ENCODE data around the gene TLE4. TPM values are rescaled to one million over a fixed set of nuclear protein-coding genes. Genes with fewer than 3 reads are reported as not detected.

TLE4 gene
- total RNA-seq, 1 donor from 2014 or later, result 98.5 TPM

DNA sequence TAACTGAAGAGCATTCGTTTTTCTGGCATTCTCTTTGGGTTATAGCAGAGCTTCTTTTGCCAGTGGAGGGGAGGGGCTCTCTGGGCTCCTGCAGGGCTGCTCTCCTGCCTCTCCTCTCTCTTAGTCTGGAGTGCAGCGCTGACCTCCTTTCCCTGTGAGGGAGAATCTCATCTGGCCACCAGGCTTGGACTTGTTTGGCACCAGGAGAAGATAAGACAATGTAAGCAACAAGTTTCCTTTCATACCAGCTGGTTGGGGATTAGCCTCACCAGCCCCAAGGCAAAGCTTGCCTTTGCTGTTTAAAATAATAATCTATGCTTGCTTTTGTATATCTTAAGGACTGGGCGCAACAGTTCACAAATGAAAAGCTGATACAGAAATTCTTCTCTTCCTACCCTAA, 196.4 kb downstream of the TLE4 start:
- Mint-ChIP-seq H3K4me1 (ENCODE audit: low read depth, unreplicated experiment) (peaks cover 38% of the 10 kb centered on the region), H3K4me3 (ENCODE audit: unreplicated experiment) (no peak overlapping the region), H3K36me3 (ENCODE audit: low read depth, unreplicated experiment) (no peaks in the 10 kb centered on the region), H3K9me3 (ENCODE audit: unreplicated experiment) (no peaks in the 10 kb centered on the region), H3K27ac (ENCODE audit: unreplicated experiment) (no peak overlapping the region), H3K27me3 (ENCODE audit: low read depth, unreplicated experiment) (no peaks in the 10 kb centered on the region)
- H4K20me1 ChIP-seq (ENCODE audit: insufficient read depth, low read length), result no peaks in the 10 kb centered on the region
- no peak for TF ChIP-seq EZH2 (IDR thresholded peaks at IDR 0.05; ENCODE audit: insufficient read depth, low read length)
- TF ChIP-seq, protein P1, sequence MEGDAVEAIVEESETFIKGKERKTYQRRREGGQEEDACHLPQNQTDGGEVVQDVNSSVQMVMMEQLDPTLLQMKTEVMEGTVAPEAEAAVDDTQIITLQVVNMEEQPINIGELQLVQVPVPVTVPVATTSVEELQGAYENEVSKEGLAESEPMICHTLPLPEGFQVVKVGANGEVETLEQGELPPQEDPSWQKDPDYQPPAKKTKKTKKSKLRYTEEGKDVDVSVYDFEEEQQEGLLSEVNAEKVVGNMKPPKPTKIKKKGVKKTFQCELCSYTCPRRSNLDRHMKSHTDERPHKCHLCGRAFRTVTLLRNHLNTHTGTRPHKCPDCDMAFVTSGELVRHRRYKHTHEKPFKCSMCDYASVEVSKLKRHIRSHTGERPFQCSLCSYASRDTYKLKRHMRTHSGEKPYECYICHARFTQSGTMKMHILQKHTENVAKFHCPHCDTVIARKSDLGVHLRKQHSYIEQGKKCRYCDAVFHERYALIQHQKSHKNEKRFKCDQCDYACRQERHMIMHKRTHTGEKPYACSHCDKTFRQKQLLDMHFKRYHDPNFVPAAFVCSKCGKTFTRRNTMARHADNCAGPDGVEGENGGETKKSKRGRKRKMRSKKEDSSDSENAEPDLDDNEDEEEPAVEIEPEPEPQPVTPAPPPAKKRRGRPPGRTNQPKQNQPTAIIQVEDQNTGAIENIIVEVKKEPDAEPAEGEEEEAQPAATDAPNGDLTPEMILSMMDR (IDR thresholded peaks at IDR 0.05; ENCODE audit: insufficient read depth, low read depth, low read length), result no peak
- H3K9me3 ChIP-seq (ENCODE audit: insufficient read depth, low read depth, low read length), result no peaks in the 10 kb centered on the region
- H3K9ac ChIP-seq (ENCODE audit: low read length), result no peak overlapping the region
- H3K4me2 ChIP-seq (ENCODE audit: low read length), result no peak overlapping the region
- no peaks in the 10 kb centered on the region for H3K79me2 ChIP-seq (ENCODE audit: insufficient read depth, low read length)
- no peaks in the 10 kb centered on the region for H3K27me3 ChIP-seq (ENCODE audit: insufficient read depth, low read length)
- H3K4me1 ChIP-seq (ENCODE audit: insufficient read depth, low read length), result peaks cover 29% of the 10 kb centered on the region
- H3K36me3 ChIP-seq (ENCODE audit: insufficient read depth, low read length), result no peaks in the 10 kb centered on the region
- FAIRE-seq, result no peak
- DNase-seq (ENCODE audit: low read depth), result no peak
- no peak overlapping the region for H3K4me3 ChIP-seq (ENCODE audit: insufficient read depth, low read depth, low read length)
- H3K27ac ChIP-seq (ENCODE audit: low read depth, low read length), result no peak overlapping the region
- H2AFZ ChIP-seq (ENCODE audit: low read depth, low read length), result no peak overlapping the region

DNA sequence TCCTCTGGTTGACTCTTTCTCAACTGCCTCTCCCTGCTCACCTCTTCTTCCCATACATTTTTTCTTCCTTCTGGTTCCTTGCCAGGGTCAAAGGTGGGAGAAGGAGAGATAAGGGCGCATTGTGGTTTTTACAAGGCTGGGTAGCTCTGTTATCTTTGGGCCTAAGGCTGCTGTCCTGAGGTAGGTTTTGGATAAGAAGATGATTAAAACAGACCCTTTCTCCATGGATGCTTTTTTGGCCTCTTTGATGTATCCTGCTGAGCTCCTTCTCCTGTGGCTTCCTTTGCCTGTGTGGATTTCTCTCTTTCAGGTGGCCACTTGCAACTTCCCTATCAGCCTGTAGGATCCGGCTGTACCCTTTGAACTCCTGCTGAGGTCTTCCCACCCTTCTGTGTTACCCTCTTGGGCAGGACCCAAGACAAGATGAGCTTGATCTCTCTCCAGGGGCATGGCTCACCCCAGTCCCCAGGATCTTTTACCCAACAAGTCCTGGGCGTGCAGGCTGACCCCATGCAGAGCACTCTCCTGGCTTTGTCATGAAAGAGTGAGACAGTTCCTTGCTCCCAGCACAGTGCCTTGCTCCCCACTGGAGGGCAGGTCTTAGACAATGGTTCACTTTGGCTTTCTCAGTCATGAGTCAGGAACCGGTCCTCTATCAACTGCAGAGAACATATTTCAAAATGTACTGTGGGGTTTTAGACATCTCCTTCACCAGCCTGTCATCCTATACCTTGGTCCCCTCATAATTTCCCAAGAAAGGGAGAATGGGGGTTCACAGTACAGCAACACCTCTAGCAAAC, 197.9 kb downstream of the TLE4 start:
- H3K4me2 ChIP-seq (ENCODE audit: low read length), result no peak overlapping the region
- H3K36me3 Mint-ChIP-seq (ENCODE audit: low read depth, unreplicated experiment), result no peaks in the 10 kb centered on the region
- no peaks in the 10 kb centered on the region for H3K9me3 Mint-ChIP-seq (ENCODE audit: unreplicated experiment)
- no peaks in the 10 kb centered on the region for H3K79me2 ChIP-seq (ENCODE audit: insufficient read depth, low read length)
- no peaks in the 10 kb centered on the region for H4K20me1 ChIP-seq (ENCODE audit: insufficient read depth, low read length)
- H3K27me3 ChIP-seq (ENCODE audit: insufficient read depth, low read length), result no peaks in the 10 kb centered on the region
- H3K27ac Mint-ChIP-seq (ENCODE audit: unreplicated experiment), result no peak overlapping the region
- no peaks in the 10 kb centered on the region for H3K9me3 ChIP-seq (ENCODE audit: insufficient read depth, low read depth, low read length)
- no peak for TF ChIP-seq EZH2 (IDR thresholded peaks at IDR 0.05; ENCODE audit: insufficient read depth, low read length)
- TF ChIP-seq, protein P1 (IDR thresholded peaks at IDR 0.05; ENCODE audit: insufficient read depth, low read depth, low read length), result no peak
- H3K36me3 ChIP-seq (ENCODE audit: insufficient read depth, low read length), result no peaks in the 10 kb centered on the region
- no peak overlapping the region for H3K4me3 ChIP-seq (ENCODE audit: insufficient read depth, low read depth, low read length)
- H3K27me3 Mint-ChIP-seq (ENCODE audit: low read depth, unreplicated experiment), result no peaks in the 10 kb centered on the region
- H3K4me3 Mint-ChIP-seq (ENCODE audit: unreplicated experiment), result no peak overlapping the region
- no peak overlapping the region for H2AFZ ChIP-seq (ENCODE audit: low read depth, low read length)
- DNase-seq (ENCODE audit: low read depth) (no peak), FAIRE-seq (no peak)
- H3K4me1 Mint-ChIP-seq (ENCODE audit: low read depth, unreplicated experiment), result peaks cover 28% of the 10 kb centered on the region
- H3K27ac ChIP-seq (ENCODE audit: low read depth, low read length), result no peak overlapping the region
- H3K4me1 ChIP-seq (ENCODE audit: insufficient read depth, low read length), result peaks cover 19% of the 10 kb centered on the region
- no peak overlapping the region for H3K9ac ChIP-seq (ENCODE audit: low read length)

DNA sequence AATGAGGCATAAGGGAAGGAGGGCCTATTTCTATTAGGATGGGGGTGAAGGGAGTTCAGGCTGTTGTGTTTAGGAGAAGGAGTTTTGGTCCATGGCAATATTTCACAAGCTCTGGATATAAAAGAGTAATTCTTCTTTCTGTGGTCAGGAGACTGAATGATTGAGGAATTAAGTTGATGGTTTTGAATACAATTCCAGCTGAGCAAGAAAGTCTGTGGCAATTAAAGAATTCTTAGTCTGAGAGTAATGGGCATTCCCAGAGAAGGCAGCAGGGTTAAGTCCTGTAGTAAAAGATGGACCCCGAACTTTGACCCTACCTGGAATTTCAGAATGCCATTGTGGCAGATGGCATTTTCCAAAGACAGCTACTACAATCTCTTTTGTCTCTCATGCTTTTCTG, 202.6 kb downstream of the TLE4 start:
- DNase-seq (ENCODE audit: low read depth), result peak; percentile 22
- no peaks in the 10 kb centered on the region for H3K36me3 ChIP-seq (ENCODE audit: insufficient read depth, low read length)
- H4K20me1 ChIP-seq (ENCODE audit: insufficient read depth, low read length), result no peaks in the 10 kb centered on the region
- no peak overlapping the region for H3K4me3 ChIP-seq (ENCODE audit: insufficient read depth, low read depth, low read length)
- no peak overlapping the region for H3K9ac ChIP-seq (ENCODE audit: low read length)
- Mint-ChIP-seq H3K36me3 (ENCODE audit: low read depth, unreplicated experiment) (no peaks in the 10 kb centered on the region), H3K9me3 (ENCODE audit: unreplicated experiment) (no peaks in the 10 kb centered on the region), H3K4me1 (ENCODE audit: low read depth, unreplicated experiment) (peaks cover 3% of the 10 kb centered on the region), H3K27ac (ENCODE audit: unreplicated experiment) (no peak overlapping the region), H3K27me3 (ENCODE audit: low read depth, unreplicated experiment) (no peaks in the 10 kb centered on the region), H3K4me3 (ENCODE audit: unreplicated experiment) (no peak overlapping the region)
- no peaks in the 10 kb centered on the region for H3K9me3 ChIP-seq (ENCODE audit: insufficient read depth, low read depth, low read length)
- H3K27me3 ChIP-seq (ENCODE audit: insufficient read depth, low read length), result no peaks in the 10 kb centered on the region
- H2AFZ ChIP-seq (ENCODE audit: low read depth, low read length), result no peak overlapping the region
- no peak for FAIRE-seq
- H3K4me1 ChIP-seq (ENCODE audit: insufficient read depth, low read length), result no peaks in the 10 kb centered on the region
- H3K4me2 ChIP-seq (ENCODE audit: low read length), result no peak overlapping the region
- TF ChIP-seq, protein P1 (IDR thresholded peaks at IDR 0.05; ENCODE audit: insufficient read depth, low read depth, low read length), result no peak
- no peak for TF ChIP-seq EZH2 (IDR thresholded peaks at IDR 0.05; ENCODE audit: insufficient read depth, low read length)
- H3K79me2 ChIP-seq (ENCODE audit: insufficient read depth, low read length), result no peaks in the 10 kb centered on the region
- H3K27ac ChIP-seq (ENCODE audit: low read depth, low read length), result no peak overlapping the region
